GM19395 (cell line): ENCODE measurements around the gene LRRC3C.
"Not testable (repeated sequence)": the region's sequence is repeated elsewhere in the genome, so short reads cannot be mapped to it uniquely, and the experiment has no call there.

Experiments used
- ATAC-seq: cut with Tn5 transposase; IDR thresholded peaks from one replicate; pipeline ENCODE4 v1.9.1; 2021; ENCODE audit warnings: mild to moderate bottlenecking, moderate library complexity; ENCODE audit not compliant: unreplicated experiment

Gene LRRC3C, protein sequence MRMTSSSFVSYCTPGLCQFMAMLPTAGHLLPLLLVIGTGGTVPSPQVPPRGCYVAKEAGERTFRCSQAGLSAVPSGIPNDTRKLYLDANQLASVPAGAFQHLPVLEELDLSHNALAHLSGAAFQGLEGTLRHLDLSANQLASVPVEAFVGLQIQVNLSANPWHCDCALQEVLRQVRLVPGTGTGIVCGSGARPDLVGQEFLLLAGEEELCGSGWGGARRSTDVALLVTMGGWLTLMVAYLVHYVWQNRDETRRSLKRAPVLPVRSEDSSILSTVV

DNA sequence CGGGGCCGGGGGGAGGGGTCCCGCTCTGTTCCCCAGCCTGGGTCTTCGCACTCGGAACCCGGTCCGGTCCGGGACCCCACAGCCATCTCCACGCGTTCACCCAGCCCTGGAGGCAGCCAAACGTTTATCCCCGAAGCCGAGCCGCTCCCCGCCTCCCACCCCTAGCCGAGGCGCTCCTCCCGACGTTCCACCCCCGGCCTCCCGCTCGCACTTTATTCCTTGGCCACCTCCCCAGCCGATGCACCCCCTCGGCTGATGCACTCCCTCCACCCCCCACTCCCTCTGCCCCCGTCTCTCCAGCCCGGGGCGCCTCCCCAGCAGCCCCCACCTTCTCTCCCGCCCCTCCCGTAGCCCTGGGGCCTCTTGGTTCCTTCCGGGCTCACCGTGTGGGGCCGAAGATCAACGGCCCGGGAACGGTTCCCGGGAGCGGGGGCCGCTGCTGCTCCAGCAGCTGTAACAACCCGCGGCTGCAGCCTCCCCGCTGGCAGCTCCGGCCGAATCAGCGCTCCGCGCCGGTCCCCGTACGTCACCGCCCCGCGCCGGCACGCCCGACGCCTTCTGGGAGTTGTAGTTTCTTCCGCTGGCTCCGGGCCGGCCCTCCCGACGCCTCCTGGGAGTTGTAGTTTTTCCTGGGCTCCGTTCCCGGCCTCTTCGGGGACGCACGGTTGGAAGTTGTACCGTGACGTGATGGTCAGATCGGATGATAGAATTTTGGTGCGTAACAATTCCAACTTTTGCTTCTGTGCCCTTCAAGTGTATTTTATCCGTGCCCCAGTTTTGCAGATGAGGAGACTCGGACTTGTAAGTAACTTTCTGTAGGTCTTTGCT lies at the start of gene LRRC3C, which contains the start of gene ORMDL3:
TSS of gene LRRC3C (plus strand) at position 632 of the 828 bp plus-strand sequence. CDS start 13,792 bp downstream, outside the sequence.
TSS of gene ORMDL3 (minus strand) at position 501 of the 828 bp plus-strand sequence. CDS start 3,398 bp downstream, outside the sequence.
- ATAC-seq, result peak; percentile 67

DNA sequence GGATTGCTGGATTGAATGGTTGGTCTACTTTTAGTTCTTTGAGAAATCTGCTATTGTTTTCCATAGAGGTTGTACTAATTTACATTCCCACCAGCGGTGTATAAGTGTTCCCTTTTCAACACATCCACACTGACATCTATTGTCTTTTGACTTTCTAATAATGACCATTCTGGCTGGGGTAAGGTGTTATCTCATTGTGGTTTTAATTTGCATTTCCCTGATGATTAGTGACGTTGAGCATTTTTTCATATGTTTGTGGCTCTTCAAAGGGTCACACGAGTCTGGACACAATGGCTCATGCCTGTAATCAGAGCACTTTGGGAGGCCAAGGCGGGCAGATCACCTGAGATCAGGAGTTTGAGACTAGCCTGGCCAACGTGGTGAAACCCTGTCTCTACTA lies 41.4 kb upstream of the LRRC3C start:
- not testable (repeated sequence) for ATAC-seq

DNA sequence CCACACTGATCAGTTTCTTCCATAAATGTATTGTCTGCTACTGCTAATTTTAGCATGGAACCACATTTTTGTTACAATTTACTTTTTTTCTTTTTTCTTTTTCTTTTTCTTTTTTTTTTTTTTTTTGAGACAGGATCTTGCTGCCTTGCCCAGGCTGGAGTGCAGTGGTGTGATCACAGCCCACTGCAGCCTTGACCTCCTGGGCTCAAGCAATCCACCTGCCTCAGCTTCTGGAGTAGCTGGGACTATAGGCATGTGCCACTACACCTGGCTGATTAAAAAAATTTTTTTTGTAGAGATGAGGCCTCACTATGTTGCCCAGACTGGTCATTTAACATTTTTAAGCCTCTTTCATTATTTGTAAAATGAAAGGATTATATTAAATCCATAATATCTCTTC lies 40.5 kb upstream of the LRRC3C start:
- no peak for ATAC-seq

DNA sequence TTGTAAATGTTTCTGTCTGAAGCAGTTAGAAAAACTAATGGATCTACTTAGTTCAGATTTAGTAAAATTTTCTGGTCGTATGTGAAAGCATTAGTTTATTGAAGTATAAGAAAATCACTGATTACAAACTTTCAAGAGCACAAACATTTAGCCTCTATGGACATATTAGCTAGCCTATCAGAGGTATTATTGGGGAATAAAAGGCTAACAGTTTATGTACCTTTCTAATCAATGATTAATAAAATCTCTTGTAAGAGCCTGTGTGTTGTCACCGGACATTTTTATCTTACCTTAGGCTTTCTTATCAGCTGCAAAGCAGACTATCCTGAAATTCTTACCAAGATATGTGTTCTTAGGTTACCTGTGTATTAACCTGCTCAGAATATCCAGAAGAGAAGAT lies 38.3 kb upstream of the LRRC3C start:
- ATAC-seq, result no peak

DNA sequence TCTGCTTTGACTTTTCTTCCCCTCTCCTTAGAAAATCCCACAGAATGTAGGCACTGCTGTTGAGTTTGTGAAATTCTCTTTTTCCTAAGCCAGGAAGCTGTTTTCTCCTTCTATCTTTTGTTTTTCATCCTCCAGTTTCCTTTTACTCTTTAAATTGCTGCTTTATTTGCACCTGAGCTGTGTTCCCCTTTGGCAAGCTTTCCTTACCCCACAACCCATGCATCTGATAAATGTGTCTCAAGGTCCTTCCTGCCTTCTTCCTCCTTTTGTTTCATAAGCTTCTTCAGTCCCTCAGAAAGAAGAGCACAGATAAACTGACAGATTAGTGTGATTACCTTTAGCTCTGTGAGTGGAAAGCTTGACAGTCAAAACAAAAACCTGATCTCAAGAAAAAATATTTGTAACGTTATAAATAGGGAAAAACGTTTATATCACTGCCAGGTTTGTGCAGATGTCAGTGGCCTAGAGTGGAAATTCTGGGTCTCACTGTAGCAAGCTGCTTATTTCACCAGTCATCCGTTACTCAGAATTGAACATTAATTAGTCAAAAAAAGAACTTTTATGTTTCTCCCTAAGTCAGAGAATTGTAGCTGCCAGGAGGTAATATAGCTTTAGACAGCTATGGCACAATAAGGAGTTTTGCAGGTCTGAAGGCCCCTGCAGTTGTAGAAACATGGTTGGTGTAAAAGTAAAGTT lies 32.7 kb upstream of the LRRC3C start:
- no peak for ATAC-seq

DNA sequence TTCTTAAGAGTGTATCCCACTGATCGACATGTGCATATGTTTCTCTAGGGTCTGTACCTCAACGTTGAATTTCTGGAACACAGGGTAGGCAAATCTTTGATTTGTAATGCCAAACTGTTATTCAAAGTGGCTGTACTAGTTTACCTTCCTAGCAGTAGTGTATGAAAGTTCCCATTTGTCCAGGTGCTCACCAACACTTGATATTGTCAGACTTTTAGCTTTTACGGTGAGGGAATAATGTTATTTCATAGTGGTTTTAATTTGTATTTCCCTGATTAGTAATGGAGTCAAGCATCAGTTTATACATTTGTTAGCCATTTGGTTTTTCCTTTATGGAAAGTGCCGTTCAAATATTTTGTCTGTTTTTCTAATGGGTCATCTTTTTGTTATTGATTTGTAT lies 29.4 kb upstream of the LRRC3C start:
- no peak for ATAC-seq

DNA sequence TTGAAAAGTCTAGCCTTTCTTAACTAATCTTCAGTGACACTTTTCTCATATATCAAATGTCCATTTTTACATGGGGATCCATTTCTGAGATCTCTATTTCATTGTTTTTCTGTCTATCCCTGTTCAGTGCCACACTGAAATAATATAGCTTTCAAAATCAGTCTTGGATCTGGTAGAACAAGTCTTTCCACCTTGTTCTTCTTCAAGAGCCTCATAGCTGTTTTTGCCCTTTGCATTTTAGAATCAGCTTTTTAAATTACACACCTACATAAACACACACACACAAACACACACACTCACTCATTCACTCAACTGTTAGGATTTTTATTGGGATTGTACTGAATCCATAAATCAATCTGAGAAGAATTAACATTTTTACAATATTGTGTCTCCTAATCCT lies 28.3 kb upstream of the LRRC3C start:
- no peak for ATAC-seq

DNA sequence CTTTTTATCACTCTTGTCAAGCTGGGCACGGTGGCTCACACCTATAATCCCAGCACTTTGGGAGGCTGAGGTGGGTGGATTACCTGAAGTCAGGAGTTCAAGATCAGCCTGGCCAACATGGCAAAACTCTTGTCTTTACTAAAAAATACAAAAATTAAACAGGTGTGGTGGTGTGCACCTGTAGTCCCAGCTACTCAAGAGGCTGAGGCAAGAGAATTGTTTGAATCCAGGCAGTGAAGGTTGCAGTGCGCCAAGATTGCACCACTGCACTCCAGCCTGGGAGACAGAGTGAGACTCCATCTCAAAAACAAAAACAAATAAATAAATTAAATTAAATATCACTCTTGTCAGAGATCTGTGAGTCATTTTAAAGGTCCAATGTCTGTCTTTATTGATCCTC lies 25.5 kb upstream of the LRRC3C start:
- not testable (repeated sequence) for ATAC-seq

DNA sequence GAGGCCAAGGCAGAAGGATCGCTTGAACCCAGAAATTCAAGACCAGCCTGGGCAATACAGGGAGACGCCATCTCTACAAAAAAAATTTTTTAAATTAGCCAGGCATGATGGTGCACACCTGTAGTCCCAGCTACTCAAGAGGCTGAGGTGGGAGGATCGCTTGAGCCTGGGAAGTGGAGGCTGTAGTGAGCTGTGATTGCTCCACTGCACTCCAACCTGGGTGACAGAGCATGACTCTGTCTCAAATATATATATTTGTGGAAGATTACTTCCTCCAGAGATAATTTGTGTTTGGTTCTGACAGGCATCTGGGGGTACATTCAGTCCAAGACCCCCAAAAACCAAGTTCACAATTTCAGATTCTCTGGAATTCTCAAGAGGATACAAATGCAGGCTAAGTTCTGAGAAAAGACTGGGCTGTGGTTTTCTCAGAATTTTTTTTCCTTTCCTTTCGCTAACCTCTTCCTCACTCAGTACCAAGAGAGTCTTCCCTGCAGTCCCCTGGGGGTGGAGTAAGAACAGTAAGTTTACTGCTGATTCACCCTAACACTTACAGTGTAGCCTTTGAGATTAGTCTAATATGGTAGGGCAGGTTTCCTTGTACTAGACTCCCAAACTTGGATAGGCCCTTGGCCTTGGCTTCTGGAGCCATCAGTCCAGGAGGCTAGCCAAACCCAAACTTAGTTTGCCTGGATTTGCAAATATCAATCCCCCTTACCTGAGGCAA lies 24.2 kb upstream of the LRRC3C start:
- no peak for ATAC-seq

DNA sequence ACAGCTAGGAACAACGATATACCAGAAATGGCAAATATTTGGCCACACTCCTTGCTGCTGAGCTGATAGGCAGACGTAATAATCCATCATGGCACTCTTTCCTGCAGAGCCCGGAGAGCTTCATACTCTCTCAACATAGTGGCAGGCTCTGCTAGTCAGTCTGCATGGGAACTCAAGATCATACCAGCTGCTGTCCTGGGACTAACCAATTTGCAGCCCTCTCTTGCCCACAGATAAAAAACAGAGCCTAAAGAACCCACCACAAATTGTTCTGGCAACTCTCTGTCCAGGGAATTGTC lies 22.6 kb upstream of the LRRC3C start:
- ATAC-seq, result no peak

DNA sequence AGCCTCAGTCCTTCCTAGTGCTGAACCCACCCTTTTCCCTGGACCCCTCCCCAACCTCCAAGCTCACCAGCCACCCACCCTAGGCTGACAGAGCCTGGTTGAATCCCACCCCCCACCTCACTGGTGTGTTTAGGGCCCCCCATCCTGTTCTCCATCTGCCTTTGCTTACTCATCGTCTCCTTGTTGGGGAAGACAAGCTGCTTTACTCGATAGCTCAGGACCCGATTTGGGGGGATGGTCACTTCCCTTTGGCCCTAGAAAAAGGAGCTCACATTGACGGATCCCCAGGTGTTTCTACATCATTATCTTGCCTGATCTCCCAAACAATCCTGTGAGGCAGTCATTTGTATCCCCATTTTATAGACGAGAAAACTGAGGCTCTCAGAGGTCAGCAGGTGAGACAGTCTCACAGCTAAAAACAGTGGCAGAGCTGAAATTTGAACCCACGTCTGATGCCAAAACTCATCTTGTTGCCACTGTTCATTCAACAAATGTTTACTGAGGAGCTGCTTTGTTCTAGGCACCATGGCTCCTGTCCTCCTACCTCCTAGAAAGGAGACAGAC lies 18.7 kb upstream of the LRRC3C start:
- ATAC-seq, result no peak

DNA sequence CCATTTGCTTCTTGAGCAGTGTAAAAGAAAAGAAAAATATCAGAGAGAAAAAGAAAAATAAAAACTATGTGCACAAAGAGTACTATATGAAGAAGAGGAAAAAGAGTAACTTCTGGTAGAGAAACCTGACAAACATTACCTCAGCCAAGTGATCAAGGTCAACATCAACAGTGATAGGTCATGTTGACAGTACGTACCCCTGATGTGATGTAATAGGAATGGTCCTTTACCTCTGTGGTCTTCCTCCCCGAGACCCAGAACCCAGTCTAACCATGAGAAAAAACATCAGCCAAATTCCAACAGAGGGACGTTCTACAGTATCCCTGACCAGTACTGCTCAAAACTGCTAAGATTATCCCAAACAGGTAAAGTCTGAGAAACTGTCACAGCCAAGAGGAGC lies 13.5 kb upstream of the LRRC3C start:
- ATAC-seq, result no peak

DNA sequence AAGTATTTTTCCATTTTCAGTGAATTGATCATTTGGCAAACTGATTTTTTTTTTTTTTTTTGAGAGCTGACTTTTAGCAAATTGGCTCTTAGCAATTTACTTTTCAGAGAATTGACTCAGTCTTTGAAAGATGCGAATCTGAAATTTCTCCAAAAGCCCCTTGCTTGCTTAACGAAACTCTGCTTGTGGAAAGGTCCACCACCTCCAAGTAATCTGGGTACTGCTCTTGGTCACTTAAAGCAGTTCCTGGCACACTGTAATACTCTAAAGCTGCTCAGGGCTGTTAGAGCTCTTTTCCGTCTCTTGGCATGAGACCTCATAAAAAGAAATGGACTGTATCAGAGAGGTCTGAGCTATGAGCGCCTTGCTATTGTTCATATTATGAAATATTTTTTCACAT lies 12.0 kb upstream of the LRRC3C start:
- ATAC-seq, result no peak

DNA sequence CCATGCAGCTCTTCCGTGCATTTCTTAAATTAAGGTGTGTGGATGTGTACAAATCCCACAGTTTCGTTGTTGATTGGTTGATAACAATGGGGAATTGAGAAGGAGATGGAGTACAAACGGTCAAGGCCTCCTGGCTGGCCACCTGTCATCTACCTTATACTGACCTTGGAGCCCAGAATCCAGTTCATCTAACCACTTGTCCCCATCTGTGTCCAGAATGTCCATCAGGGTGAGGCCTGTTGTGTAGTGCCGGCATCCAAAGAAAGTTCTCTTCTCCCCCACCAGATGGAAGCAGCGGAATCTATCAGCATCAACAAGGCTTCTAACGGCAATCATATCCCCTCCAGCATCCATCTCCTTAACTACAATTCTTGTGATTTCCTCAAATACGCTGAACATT lies 10.6 kb upstream of the LRRC3C start:
- ATAC-seq, result no peak

DNA sequence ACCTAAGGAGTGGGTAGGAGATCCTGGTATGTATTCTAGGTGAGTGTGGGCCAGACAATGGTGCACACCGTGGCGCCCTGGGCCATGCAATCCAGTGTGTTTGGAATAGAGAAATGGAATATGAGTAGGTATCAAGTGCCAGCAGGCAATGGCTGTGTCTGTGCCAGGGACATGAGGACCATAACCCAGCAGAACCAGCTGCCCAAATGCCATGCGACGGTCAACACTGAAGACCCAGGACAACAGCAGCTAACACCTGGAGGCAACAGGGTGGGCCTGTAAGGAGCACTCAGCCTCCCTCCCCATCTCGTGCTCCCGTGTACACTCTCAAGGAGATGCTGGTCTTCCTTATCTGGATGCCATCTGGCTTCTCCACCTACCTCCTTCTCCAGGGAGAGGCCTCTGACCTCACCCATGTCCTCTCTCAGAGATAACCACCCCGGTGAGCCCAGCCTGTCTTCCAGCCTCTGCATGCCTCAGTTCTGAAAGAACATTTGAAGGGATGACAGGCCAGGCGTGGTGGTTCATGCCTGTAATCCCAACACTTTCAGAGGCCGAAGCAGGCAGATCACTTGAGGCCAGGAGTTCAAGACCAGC lies 8.3 kb upstream of the LRRC3C start:
- no peak for ATAC-seq

DNA sequence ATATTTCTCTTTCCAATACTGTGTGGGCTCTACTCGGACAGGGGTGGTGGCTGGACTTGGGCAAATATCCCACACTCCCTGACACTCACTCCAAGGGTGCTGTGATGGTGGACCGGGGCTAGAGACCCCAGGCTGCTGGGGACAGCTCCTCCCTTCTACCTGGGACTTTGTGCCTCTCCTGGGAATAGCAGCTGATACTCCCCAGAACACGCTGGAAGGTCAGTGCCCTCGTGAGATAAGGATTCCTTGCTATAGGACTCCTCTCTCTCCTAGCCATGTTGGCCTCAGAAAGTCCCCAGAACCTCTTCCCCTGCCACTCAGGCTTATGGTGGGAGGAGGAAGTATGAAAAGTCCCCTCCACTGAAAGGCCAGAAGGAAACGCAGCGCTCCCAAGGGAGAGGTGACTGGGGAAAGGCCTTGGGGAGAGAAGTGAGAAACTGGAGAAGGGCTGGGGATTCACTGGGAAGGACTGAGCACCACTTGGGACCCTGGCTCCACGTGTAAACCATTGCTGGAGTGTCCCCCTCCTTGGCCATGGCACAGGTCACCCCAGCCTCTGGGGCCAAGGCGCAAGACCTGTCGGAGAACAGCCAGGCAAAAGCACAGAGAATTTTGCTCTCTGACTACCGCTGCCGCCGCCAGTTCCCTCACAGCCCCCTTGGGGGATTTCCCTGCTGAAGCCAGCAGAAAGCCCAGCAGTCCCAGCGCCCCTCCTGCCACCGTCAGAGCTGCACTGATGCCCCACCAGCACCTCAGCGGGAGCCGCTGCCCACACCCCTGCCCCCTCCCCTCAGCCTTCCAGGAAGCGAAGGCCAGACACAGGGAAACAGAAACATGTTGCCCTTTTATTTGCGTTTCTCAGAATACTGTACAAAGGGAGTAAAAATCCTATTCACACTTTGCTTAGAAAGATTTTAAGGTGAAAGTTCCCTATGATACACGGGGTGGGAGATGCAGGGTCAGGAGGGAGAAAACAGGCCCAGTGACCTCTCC lies 7.0 kb upstream of the LRRC3C start:
- no peak for ATAC-seq

DNA sequence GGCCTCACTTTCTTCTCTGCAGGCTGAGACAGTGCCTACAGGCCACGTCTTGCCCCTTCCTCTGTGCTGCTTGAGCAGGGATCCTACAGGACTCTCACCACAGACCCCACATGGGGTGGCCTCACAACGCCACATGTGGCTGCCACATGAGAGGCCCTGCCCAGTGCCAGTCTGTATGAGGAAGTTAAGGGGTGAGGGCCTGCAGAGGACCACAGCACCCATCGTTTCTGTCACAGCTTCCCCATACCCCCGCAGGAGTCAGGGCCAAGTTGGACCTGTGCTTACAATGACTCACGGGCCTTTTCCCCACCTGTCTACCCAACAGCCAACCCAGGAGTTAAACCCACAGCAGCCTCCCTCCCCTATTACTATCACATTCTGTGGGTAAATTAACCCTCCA lies 6.2 kb upstream of the LRRC3C start:
- no peak for ATAC-seq

DNA sequence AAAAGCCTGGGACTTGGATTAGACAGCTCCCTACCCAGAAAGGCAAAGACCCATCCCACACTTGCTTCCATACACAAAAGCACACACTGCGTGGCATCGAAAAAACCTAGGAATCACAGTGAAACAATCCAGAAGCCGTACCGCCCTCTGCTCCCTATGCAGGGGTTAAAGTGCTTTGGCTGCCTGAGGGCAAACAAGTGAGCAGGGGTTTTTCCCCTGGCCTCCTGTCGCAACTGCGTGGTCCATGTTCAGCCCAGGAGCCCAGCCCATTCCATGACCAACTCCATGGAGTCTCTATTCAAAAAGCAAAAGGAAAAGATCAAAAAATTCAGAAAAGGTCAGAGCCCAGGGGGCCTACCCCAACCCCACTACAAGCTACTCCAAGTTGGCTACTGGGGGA lies 5.5 kb upstream of the LRRC3C start:
- no peak for ATAC-seq

DNA sequence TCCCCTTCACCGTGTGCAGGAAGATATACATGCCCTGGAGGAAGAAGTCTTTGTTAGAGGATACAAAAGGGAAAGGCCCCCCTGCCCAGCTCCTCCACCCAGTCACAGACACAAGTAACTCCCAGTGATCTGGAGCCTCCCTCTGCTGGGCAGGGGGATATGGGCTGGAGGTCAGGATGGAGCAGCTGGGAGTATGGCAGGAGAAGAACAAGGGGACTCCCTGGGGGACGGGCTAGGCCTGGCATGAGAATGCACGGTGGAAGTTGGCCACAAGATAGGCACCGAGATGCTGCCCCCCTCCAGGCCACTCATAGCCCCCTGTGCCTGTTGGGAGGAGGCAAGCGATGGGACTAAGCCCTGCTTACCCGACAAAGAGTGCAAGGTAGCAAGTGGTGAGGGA lies 4.3 kb upstream of the LRRC3C start:
- ATAC-seq, result no peak
